RWPE1 (cell line): ENCODE measurements around the gene VIT.

ENCODE experiments used
- CTCF ChIA-PET: fragments of 350-600 bp; sonication (Branson Sonifier 250); formaldehyde crosslinking; extraction: SDS; loops from one replicate; lab custom pipeline; 2021; lab: Yijun Ruan, JAX
- POLR2A ChIA-PET: fragments of 400-600 bp; formaldehyde crosslinking; extraction: SDS; loops from one replicate; lab custom pipeline; 2020; ENCODE audit warnings: antibody characterized with exemption; ENCODE audit not compliant: low non-redundant PET; lab: Yijun Ruan, JAX
- DNase-seq: peaks from one replicate; pipeline ENCODE4 v3.0.0; 2012; ENCODE audit warnings: low spot score
- H3K27ac ChIP-seq: fragments of 450-650 bp; 2 replicates; pipeline ENCODE4 v1.5.1; 2017
- CTCF ChIP-seq: fragments of 450-650 bp; conservative IDR thresholded peaks from 2 replicates; pipeline ENCODE4 v1.5.1; 2017; ENCODE audit warnings: low read depth, mild to moderate bottlenecking

The VIT gene

GRCh38 chr2:36696533-36696932, at the start of gene VIT:
Gene VIT, plus strand, starts transcription at chr2:36696707. Its CDS starts 19,664 bp downstream, at chr2:36716371.
- POLR2A ChIA-PET, result no interaction called here
- no peak for TF ChIP-seq CTCF
- no peak for DNase-seq
- CTCF ChIA-PET, result no interaction called here
- no peak within 1 kb of the TSS for H3K27ac ChIP-seq

GRCh38 chr2:36650031-36650829, 46.3 kb upstream of the VIT start:
- CTCF ChIA-PET, result interaction anchor here (1.5 kb wide), 1 partner anchor 14 kb away, joined by 3 read pairs; no protein-coding TSS in a partner anchor
- POLR2A ChIA-PET, result no interaction called here
- TF ChIP-seq CTCF, result no peak
- DNase-seq, result peak; percentile 76
- H3K27ac ChIP-seq, result peak overlapping the region; percentile 56

- TF ChIP-seq CTCF, result no peak
- H3K27ac ChIP-seq, result no peak overlapping the region
- DNase-seq, result no peak
- CTCF ChIA-PET, result interaction anchor here (0.6 to 0.7 kb wide), 2 partner anchors 11 to 114 kb away, joined by 3 to 4 read pairs; no protein-coding TSS in a partner anchor
- POLR2A ChIA-PET, result no interaction called here
Observed at GRCh38 chr2:36653155-36653554, 43.4 kb upstream of the VIT start.

- H3K27ac ChIP-seq, result no peak overlapping the region
- no peak for DNase-seq
- ChIA-PET CTCF (interaction anchor here (0.6 to 0.7 kb wide), 2 partner anchors 10 to 113 kb away, joined by 3 to 4 read pairs; no protein-coding TSS in a partner anchor), POLR2A (no interaction called here)
- TF ChIP-seq CTCF, result no peak
Observed at GRCh38 chr2:36653967-36654694, 42.4 kb upstream of the VIT start.

GRCh38 chr2:36655453-36655852, 41.1 kb upstream of the VIT start:
- POLR2A ChIA-PET, result no interaction called here
- CTCF ChIA-PET, result interaction anchor here (0.6 kb wide), 1 partner anchor 625 kb away, joined by 5 read pairs; no protein-coding TSS in a partner anchor
- no peak for DNase-seq
- no peak overlapping the region for H3K27ac ChIP-seq
- TF ChIP-seq CTCF, result no peak

GRCh38 chr2:36657703-36658102, 38.8 kb upstream of the VIT start:
- ChIA-PET CTCF (no interaction called here), POLR2A (no interaction called here)
- H3K27ac ChIP-seq, result no peak overlapping the region
- TF ChIP-seq CTCF, result no peak
- no peak for DNase-seq
